ENCODE data around the gene REXO1.
"Not testable (repeated sequence)": the region's sequence is repeated elsewhere in the genome, so short reads cannot be mapped to it uniquely, and the experiment has no call there.

The REXO1 gene

GRCh38 chr19:1811472-1811894, 36.8 kb downstream of the REXO1 start:
- no peak for DNase-seq

- DNase-seq: no peak
These were observed 37.7 kb downstream of the REXO1 start for GRCh38 chr19:1810439-1811160.

GRCh38 chr19:1809678-1810077, 38.6 kb downstream of the REXO1 start:
- no peak for DNase-seq

- DNase-seq: no peak
These were observed 39.9 kb downstream of the REXO1 start for GRCh38 chr19:1808395-1808731.

- no peak for DNase-seq
These were observed 40.4 kb downstream of the REXO1 start for GRCh38 chr19:1807695-1808394.

- DNase-seq: no peak
These were observed 41.1 kb downstream of the REXO1 start for GRCh38 chr19:1807030-1807694.

GRCh38 chr19:1806184-1807029, 41.9 kb downstream of the REXO1 start:
- no peak for DNase-seq

GRCh38 chr19:1805401-1806183, 42.7 kb downstream of the REXO1 start:
- DNase-seq: no peak

- no peak for DNase-seq
These were observed 43.4 kb downstream of the REXO1 start for GRCh38 chr19:1804858-1805257.

- DNase-seq: no peak
These were observed 48.5 kb downstream of the REXO1 start for GRCh38 chr19:1799695-1800342.

GRCh38 chr19:1797313-1797712, 51.0 kb downstream of the REXO1 start:
- not testable (repeated sequence) for DNase-seq

- no peak for DNase-seq
These were observed 51.7 kb downstream of the REXO1 start for GRCh38 chr19:1796395-1797142.

- no peak for DNase-seq
These were observed 53.7 kb downstream of the REXO1 start for GRCh38 chr19:1794424-1795172.

- DNase-seq: no peak
These were observed 56.4 kb downstream of the REXO1 start for GRCh38 chr19:1791879-1792278.

- no peak for DNase-seq
These were observed 58.1 kb downstream of the REXO1 start for GRCh38 chr19:1790054-1790792.

GRCh38 chr19:1789261-1790041, 58.8 kb downstream of the REXO1 start:
- DNase-seq: no peak

- DNase-seq: no peak
These were observed 61.2 kb downstream of the REXO1 start for GRCh38 chr19:1787116-1787515.

GRCh38 chr19:1786668-1787067, 61.6 kb downstream of the REXO1 start:
- no peak for DNase-seq

GRCh38 chr19:1785310-1785709, 63.0 kb downstream of the REXO1 start:
- no peak for DNase-seq

Data from inflammatory macrophage treated with lipopolysaccharide for 4 hours (primary cell).